Hypothalamus (tissue), 51 donors: ENCODE results near the gene IRF1.

ENCODE experiments used
- DNase-seq, 51 donors: peaks; one replicate each; lab custom pipeline; 2025; lab: John Stamatoyannopoulos, UW

Gene IRF1

DNA sequence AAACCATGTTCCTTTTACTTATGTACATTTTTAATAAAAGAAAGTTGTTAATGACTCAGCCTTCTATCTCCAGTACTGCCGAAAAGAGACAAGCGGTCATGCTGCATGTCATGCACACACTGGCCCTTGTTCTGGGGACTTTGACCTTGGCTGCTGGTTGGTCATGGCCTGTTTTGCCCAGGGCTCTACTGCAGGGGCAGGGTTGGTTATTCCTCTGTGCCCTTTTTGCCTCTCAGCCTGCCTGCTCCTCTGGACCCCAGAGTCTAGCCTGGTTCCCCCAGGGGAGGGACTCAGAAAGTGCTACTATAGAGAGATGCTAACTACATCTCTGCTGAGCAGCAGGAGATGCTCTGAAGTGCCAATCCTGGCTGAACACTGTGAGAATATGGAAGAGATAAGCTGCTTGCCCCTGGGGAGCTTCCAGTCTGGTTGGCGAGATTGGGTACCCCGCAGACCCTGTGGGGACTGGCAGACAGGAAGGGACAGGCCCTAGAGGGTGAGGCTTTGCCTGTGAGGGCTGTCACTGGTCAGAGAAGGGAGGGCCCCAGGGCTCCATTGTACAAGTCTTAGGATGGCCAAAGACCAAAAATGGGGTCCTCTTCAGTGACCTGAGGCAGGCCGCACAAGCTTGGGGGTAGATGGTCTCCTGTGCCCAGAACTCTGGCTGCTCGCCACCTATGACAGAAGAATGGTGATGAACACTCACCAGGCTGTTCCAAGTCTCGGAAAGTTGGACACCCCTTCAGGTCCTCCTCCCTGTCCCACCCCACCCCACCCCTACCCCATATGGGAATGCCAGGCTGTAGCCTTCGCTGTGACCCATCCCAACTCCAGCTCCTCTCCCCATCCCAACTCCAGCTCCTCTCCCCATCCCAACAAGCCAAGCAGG lies 14.3 kb downstream of the IRF1 start:
- DNase-seq, result no peak

DNA sequence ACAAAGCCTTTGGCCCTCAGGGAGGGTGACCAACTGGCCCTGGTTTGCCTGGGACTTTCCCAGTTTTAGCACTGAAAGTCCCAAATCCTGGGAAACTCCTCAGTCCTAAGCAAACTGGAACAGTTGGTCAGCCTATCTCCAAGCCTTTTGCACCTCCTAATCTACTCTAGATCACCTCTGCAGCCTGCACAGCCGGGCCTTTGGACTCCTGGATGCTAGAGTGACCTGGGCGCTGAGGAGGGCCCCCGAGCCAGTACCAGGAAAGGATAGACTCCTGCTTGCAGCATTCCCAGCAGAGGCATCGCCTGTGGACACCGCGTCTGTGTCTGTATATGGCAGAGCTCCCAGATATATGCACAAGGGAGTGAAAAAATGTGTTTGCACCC lies 15.1 kb downstream of the IRF1 start:
- DNase-seq, result no peak

DNA sequence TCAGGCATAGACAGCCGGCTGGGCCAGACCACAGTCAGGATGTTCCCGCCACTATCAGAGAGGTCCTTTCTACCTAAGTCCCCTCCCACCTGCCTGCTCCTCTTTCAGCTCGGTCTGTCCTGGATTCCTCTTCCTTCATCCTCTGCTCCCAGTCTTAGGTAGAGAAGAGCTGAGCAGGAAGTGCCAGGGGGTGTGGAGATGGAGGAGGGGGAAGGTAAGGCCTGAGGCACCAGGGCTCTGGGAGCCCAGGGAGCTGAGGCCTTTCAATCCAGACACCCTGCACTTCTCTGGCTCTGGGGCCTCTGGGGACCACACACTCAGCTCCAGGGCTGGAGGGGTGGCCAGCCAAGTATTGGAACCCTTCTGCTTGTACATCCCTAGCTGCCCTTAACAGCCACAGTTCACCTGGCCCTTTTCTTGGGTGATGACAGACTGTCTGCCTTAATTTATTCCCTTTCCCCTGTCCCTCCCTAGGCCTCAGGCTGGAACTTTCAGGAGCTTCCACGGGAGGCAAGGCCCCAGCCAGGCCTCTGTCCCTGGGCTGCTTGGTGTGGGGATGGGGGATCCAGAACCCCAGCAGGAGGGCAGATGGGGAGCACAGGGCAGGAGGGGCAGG lies 15.6 kb downstream of the IRF1 start:
- no peak for DNase-seq

DNA sequence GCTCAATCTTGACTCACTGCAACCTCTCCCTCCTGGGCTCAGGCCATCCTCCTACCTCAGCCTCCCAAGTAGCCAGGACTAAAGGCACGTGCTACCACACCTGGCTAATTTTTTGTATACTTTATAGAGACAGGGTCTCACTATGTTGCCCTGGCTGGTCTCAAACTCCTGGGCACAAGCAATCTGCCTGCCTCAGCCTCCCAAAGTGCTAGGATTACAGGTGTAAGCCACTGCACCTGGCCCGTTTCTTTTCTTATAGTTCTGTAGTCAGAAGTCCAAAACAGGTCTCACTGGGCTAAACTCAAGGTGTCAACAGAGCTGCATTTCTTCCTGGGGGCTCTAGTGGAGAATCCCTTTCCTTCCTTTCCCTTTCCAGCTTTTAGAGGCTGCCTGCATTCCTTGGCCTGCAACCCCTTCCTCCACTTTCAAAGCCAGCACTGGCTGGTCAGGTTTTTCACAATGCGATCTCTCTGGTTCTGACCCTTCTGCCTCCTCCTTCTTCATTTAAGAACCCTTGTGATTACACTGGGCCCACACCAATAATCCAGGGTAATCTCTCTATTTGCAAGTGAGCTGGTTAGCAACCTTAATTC lies 16.3 kb downstream of the IRF1 start:
- no peak for DNase-seq

DNA sequence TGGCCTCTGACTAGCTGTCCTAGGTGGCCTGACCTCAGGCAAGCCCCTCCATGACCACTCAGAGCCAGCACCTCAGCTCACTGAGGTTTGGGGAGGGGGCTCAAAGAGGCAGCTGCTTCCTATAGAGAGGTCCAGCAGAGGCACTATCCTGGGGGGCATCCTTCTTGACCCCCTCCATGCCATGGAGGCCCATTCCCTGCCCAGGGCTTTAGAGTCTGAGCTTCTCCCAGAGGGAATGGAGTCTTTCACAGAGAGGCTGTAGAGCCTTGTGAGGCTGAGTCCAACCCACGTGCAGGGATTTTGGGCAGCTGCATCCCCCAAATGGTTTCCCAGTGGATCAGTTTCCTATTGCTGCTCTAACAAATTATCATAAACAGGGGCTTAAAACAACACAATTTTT lies 16.9 kb downstream of the IRF1 start:
- no peak for DNase-seq

DNA sequence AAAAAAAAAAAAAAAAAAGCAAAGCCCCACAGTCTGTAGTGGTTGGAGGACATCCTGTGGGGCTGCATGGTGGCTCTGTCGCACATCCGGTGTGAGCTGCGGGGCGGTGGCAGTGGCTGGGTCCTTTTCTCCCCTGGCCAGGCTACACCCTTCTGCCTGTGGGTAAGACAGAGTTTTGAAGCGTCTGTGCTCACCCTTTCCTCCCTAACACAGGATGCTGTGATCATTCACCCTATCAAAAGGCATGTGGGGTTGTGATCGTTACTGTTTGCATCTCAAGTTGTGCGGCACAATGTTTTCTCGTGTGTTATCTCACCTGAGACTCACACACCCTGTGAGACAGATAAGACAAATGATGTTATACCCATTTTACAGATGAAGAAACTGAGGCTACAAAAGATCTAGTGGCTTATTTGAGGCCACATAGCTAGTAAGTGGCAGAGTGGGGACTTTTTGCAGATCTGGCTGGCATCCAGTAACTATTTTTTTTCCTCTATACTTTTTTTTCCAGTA lies 17.5 kb downstream of the IRF1 start:
- DNase-seq, result no peak

DNA sequence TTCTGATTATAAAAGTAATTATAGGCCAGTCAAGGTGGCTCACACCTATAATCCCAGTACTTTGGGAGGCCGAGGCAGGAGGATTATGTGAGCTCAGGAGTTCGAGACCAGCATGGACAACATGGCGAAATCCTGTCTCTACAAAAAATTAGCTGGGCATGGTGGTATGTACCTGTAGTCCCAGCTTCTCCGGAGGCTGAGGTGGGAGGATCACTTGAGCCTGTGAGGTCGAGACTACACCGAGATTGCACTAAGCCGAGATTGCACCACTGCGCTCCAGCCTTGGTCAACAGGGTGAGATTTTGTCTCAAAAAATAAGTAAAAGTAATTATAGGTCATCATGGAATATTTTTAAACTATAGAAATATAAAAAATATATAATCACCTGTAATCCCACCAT lies 18.1 kb downstream of the IRF1 start:
- no peak for DNase-seq

DNA sequence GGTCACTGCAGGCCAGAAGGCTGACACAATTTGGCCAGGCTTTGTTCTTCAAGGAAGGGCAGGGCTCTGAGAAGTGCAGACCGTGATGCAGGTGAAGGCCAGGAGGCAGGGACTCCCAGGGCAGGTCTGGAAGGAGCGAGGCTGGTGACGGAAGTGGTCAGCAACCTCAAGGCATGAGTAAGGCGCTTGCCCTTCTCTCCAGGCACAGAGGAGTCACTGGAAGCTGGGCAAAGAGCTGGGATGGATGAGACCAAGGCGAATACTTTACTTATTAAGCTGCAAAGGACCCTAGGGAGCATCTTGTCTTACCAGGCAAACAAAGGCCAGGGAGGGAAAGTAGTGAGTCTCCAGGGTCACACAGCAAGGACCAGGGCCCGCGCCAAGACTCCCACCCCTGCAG lies 18.6 kb downstream of the IRF1 start:
- DNase-seq, result no peak

DNA sequence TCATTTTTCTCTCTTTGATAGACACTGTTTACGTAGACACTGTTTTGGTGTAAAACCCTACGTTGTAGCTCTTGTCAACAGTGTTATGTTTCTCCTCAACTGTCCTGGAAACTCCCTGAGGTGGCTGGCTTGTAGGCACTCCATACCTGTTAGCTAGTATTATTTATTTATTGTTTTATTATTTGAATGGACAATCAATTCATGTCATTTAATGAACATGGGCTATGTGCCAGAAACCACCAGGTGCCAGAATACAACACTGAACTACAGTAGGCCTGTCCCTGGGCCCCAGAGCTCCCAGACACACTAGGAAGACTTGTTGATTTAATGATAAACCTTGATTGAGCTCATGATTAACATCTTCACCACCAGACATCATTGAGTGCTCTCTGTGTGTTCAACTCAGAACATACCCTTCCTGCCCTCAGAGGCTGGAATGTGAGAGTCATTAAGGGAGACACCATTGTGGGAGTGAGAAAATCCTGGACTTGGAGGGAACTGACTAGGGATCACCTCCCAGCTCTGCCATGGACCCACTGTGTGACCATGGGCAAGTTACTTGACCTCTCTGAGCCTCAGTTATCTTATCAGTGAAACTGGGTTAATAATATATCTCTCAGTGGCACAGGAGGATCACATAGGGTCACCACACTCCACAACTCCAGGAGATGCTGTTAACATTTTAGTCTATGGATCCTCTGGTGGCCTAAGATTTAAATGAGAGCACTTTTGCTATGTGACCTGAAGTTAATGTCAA lies 19.2 kb downstream of the IRF1 start:
- no peak for DNase-seq

DNA sequence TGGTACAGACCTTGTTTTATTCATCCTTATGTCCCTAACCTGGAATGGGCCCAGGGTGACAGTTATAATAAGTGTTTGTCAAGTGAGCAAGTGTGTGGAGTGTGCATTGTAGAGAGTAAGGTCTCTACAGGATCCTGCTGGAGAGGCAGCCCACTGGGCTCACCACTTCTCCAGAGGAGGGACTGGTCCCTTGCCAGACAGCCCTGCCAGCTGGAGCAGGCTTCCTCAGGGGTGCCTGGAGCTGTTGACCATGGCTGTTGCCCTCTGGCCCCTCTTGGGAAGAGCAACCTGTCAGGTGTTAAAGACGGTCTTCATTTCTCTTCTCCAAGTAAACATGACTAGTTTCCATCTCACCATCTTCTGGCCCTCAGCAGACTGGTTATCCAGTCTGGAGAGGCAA lies 20.0 kb downstream of the IRF1 start:
- DNase-seq, result no peak

DNA sequence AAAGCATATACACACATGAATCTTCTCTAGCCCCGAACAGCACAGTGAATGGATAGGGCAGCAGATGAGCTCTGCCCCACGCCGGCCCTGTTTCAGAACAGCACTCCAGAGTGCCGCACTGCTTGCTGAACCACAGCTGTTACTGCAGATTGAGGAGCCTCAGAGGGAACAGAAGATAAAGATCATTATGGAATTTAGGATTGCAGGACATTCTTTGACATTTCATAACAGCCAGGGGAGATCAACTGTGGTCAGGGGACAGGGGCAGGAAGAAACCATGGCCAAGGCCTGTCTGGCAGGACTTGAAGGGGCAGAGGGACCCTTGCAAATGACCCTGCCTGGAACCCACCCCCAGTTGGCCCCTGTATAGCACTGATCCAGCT lies 20.6 kb downstream of the IRF1 start:
- no peak for DNase-seq

DNA sequence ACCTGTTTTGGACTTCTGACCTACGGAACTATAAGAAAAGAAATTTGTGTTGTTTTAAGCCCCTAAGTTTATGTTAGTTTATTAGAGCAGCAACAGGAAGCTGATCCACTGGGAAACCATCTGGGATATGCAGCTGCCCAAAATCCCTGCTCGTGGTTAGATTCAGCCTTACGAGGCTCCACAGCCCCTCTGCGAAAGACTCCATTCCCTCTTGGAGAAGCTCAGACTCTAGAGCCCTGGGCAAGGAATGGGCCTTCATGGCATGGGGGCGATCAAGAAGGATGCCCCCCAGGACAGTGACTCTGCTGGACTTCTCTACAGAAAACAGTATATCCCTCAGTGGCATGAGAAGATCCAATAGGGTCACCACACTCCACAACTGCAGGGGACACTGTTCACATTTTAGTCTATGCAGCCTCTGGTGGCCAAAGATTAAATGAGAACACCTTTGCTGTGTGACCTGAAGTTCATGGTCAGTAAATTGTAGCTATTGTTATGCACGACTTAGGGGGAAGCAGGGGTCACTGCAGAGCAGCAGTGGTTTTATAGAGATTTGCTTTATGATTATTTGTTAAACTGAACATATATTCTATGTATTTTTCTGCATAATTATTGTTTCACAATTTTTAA lies 21.1 kb downstream of the IRF1 start:
- DNase-seq, result no peak

DNA sequence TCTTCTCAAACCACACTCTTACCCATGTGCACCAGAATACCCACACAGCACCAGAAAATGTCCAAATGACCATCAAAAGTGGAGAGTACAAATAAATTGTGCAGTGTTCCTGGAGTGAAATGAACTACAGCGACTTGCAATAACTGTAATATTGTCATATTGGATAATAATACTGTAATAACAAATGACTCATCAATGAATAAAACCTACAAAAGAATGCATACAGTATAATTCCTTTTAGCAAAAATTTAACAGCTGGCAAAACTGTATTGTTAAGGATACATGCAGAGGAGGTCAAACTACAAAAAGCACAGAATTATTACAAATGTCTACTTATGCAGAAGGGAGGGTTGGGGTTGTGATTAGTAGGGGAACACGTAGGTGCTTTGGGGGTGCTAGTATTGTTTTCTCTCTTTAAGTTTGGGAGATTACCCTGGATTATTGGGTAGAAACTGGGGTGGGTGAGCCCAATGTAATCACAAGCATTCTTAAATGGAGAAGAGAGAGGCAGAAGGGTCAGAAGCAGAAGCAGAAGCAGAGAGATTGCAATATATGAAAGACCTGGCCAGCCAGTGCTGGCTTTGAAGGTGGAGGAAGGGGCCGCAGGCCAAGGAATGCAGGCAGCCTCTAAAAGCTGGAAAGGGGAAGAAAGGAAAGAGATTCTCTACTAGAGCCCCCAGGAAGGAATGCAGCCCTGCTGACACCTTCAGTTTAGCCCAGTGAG lies 21.8 kb downstream of the IRF1 start:
- DNase-seq, result no peak

DNA sequence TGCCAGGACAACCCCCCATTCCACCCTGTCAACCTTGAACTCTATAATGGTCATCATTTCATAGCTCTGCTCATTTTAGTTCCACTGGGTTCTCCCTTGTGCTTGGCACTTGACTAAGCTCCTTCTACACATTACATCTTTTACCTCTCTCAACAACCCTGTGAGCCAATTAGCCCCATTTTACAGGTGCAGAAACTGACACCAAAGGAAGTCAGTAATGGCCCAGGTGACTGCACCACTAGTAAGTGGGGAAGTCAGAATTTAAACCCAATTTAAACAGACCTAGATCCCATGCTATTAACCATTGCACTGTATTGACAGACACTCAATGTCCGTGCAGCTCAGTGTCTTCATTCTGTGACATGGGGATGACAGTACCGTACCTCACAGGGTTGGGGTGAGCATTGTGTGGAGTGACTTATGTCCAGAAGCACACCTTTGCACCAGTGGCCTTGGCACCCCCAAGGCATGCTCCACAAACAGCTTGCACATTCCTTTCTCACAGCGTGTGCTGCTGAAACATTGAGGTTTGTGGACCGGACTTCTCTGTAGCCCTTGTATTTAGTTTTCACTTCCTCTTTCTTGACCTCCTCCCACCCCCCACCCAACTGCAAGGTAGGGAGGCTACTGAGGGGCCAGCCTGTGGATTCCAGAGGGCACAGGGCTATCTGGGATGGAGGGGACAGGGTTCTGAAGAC lies 23.1 kb downstream of the IRF1 start:
- no peak for DNase-seq

DNA sequence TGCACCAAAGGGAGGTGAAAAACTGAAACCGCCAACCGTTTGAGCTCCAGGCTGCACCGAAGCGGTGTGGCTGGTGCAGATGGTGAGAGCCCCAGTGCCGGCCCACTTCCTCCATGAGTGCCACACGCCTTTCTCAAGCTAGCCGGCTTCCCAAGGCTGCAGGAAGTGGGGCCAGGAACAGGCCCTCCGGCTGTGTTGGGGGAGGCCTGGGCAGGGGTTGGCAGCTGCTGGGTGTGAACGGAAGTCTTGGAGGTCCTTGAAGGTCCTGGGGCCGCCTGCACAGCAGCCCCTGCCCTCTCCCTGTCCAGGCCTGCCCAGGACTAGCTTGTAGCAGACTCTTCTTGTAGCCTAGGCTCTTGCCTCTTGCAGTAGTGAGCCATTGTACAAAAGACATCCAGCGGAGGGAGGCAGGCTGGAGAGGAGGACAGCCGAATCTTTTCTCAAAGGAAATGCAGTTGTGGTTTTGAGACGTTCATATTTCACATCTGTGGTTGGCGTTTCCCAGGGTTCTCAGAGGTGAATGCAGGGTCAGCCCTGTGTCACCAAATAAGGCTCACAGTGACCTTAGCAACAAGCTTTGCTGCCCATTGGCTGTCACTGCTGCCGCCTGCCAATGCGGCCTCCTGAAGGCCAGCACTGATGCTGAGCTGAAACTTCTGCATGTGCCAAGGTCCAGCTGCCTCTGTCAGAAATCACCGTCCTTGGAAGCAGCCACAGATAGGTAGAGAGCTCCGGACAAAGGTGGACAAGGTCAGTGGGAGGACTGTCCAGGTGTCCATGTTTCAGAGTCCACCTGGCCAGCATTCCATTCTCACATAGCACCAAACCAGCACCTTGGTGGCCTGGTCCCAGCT lies 23.9 kb downstream of the IRF1 start:
- peak in 3 of 51 donors; percentile 10 to 25 (median 21) for DNase-seq

DNA sequence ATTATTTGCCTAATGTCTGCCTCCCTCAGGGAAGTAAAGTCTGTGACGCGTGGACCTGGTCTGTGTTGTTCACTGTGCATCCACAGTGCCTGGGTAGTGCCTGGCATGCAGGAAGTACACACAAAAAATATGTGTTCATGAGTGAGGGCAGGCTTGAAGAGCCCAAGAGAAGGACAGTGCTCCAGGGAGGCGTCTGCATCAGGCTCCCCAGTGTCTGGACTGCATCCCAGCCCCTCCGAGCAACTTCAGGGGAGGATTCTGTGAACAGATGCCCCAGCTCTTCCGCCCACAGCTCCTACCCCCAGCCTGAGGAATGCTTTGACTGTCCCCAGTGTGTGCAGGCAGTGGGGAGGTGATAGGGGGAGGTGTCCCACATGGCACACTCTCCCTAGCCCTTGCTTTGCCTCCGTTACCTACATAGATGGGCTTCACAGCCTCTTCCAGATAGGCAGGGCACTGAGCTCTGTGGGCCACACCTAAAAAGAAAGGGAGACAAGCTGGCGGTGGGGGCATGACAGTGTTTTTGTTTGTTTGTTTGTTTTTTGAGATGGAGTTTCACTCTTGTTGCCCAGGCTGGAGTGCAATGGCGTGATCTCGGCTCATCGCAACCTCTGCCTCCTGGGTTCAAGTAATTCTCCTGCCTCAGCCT lies 25.4 kb downstream of the IRF1 start:
- no peak for DNase-seq

DNA sequence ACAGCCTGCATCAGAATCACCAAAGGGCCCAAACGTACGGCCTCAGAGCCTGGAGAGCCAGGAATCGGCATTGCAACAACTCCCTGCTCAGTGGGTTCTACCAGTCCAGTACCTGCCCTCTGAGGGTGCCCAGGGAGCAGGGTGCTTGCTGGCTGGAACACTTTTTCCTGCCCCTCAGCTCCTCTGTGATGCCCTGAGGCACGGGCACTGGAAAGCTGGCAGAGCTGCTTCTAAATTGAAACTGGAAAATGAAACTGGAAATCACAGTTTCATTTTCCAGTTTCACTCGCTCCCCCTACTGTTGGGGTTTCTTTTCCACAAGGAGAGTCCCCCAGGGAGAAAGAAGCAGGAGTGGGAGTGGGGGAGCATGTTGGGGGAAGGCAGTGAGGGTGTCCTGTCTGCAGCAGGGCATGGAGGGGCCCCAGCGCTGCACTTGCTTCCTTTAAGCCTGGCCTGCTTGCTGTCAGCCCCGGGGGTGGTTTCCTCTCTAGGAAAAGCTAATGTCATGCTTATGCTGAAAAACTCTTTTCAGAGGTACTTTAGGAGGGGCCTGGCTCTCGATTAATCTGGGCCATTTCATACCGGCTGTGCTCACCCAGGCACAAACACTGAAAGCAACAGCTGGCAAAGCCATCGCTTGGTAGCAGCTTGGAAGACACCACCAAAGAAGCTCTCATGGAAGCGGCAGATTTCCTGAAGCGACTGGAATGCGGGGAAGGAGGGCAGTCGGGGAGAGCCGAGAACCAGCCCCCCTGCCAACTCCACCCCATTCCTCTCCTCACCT lies 26.2 kb downstream of the IRF1 start:
- peak in 2 of 51 donors; percentile 24 to 30 for DNase-seq
